Measurements from ENCODE around the gene CFB. TPM values are rescaled to one million over a fixed set of nuclear protein-coding genes. Genes with fewer than 3 reads are reported as not detected.
A peak's percentile ranks its signal among the peaks of the same experiment; 100 is the strongest.

Gene CFB
- total and polyA plus RNA-seq, 9 of the 15 experiments (the other 6 are each of a cell fraction or from before 2014, with no cell fraction given), result 0.08 to 0.91 (median 0.22) TPM; not detected in 4

DNA sequence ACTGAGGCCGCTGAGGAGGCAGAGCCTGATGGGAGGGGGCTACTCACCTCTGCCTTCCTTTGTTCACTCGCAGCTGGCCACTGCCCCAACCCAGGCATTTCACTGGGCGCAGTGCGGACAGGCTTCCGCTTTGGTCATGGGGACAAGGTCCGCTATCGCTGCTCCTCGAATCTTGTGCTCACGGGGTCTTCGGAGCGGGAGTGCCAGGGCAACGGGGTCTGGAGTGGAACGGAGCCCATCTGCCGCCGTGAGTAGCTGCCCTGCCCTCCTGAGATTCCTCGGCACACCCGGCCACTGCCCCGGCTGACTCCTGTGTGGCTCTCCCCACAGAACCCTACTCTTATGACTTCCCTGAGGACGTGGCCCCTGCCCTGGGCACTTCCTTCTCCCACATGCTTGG, 12.4 kb upstream of the CFB start (continued):
- TF ChIP-seq SMAD3 (CRISPR knock-in tag; conservative IDR thresholded peaks at IDR 0.05) (no peak), ZNF184 (CRISPR knock-in tag; IDR thresholded peaks at IDR 0.05) (no peak)

DNA sequence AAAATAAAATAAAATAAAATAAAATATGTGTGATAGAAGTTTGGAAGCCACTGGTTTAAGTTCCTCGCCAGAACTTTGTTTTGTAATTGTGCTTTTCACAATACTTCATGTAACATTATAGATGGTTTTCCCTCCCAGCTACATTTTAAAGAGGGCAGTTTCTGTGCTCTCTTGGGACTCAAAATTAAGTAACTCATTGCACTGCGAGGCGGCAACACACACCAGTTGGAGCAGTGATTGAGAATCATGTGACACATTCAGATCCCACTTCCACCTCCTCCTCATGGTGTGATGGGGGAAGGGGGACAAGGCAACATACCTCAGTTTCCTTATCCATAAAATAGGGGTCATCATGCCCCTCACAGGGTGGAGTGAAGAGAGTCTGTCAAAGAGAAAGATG, 10.9 kb upstream of the CFB start:
- WGBS (ENCODE audit: insufficient coverage, low coverage, missing lambda C conversion rate), result 18% methylated on average over 3 of the region's 3 CpGs
- intact Hi-C loops (cut with micrococcal nuclease) (no loop called here), in situ Hi-C loops (cut with MboI) (no loop called here)
- H3K27ac ChIP-seq (ENCODE audit: extremely low read depth, low read depth, low read length), result no peak overlapping the region
- TF ChIP-seq, protein P1, sequence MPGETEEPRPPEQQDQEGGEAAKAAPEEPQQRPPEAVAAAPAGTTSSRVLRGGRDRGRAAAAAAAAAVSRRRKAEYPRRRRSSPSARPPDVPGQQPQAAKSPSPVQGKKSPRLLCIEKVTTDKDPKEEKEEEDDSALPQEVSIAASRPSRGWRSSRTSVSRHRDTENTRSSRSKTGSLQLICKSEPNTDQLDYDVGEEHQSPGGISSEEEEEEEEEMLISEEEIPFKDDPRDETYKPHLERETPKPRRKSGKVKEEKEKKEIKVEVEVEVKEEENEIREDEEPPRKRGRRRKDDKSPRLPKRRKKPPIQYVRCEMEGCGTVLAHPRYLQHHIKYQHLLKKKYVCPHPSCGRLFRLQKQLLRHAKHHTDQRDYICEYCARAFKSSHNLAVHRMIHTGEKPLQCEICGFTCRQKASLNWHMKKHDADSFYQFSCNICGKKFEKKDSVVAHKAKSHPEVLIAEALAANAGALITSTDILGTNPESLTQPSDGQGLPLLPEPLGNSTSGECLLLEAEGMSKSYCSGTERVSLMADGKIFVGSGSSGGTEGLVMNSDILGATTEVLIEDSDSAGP (CRISPR knock-in tag; IDR thresholded peaks at IDR 0.05), result no peak
- TF ChIP-seq, protein P2, sequence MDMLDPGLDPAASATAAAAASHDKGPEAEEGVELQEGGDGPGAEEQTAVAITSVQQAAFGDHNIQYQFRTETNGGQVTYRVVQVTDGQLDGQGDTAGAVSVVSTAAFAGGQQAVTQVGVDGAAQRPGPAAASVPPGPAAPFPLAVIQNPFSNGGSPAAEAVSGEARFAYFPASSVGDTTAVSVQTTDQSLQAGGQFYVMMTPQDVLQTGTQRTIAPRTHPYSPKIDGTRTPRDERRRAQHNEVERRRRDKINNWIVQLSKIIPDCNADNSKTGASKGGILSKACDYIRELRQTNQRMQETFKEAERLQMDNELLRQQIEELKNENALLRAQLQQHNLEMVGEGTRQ (CRISPR knock-in tag; IDR thresholded peaks at IDR 0.05), result 0 out of 2 replicates have a peak, but pooled peaks have one; percentile 13
- H3K9me3 ChIP-seq (replicated peaks; ENCODE audit: control insufficient read depth, insufficient read depth, low read depth, low read length), result no peaks in the 10 kb centered on the region
- H3K27me3 ChIP-seq (ENCODE audit: control insufficient read depth in 2 of 2, insufficient read depth in 2 of 2, low read length in 2 of 2), result peaks cover 8 to 12% of the 10 kb centered on the region in 2 experiments; a peak in 2 of 5 replicates
- ATAC-seq (no peak), DNase-seq (ENCODE audit: extremely low read depth in 1 of 4, low spot score in 3 of 4) (no peak), FAIRE-seq (no peak)
- no peaks in the 10 kb centered on the region for H4K20me1 ChIP-seq (replicated peaks; ENCODE audit: control insufficient read depth, insufficient read depth, low read length)
- H3K4me3 ChIP-seq, result no peak overlapping the region
- H3K9me1 ChIP-seq (ENCODE audit: control insufficient read depth, insufficient read depth, low read length), result no peaks in the 10 kb centered on the region
- H3K4me1 ChIP-seq (replicated peaks in 1 of 2; ENCODE audit: control insufficient read depth in 2 of 2, insufficient read depth in 2 of 2, low read length in 2 of 2), result peaks cover 0 to 7% of the 10 kb centered on the region in 2 experiments; a peak in 2 of 5 replicates
- no peaks in the 10 kb centered on the region for H3K79me2 ChIP-seq (ENCODE audit: control insufficient read depth, insufficient read depth, low read length)
- no peaks in the 10 kb centered on the region for H3K36me3 ChIP-seq (ENCODE audit: control insufficient read depth, insufficient read depth, low read length)
- ChIA-PET POLR2A (interaction anchor here (0.5 to 1.5 kb wide), 4 partner anchors 11 to 700 kb away, joined by 3 to 5 read pairs (median 4); partner anchors contain the start of gene CFB), CTCF (ENCODE audit: low intra/inter-chr PET ratio) (no interaction called here)
- H3K4me2 ChIP-seq (ENCODE audit: insufficient read depth, low read length), result no peak overlapping the region
- H3K9ac ChIP-seq (ENCODE audit: insufficient read depth in 1 of 2, low read depth in 2 of 2, low read length in 2 of 2), result no peak overlapping the region
- no peak overlapping the region for H2AFZ ChIP-seq (ENCODE audit: low read depth, low read length)
- BruUV-seq (replicated peaks), result no TSS peak
